Vagina (tissue), 2 donors: ENCODE results near the gene ZNF616.

Experiments used
- POLR2A ChIP-seq, 2 donors: fragments of 450-650 bp; IDR thresholded peaks; one replicate each; pipeline ENCODE4 v1.6.1; 2017; ENCODE audit warnings: antibody characterized with exemption in 2 of 2, mild to moderate bottlenecking in 2 of 2, moderate library complexity in 2 of 2
- POLR2AphosphoS5 ChIP-seq, 2 donors: sonication (generic); formaldehyde crosslinking; IDR thresholded peaks; one replicate each; pipeline ENCODE4 v1.9.0; 2017; ENCODE audit warnings: antibody characterized with exemption in 2 of 2, mild to moderate bottlenecking in 2 of 2, low read depth in 1 of 2; ENCODE audit not compliant: insufficient read depth in 1 of 2
- TF ChIP-seq, protein P1 (sequence below), 3 experiments: fragments of 450-650 bp in 2 of 3; fragments of 200-600 bp in 1 of 3; sonication (generic) in 1 of 3; IDR thresholded peaks; one replicate each; pipeline ENCODE4 v1.5.1; 2017 to 2019; ENCODE audit warnings: antibody characterized with exemption in 3 of 3, mild to moderate bottlenecking in 2 of 3, moderate library complexity in 2 of 3

DNA sequence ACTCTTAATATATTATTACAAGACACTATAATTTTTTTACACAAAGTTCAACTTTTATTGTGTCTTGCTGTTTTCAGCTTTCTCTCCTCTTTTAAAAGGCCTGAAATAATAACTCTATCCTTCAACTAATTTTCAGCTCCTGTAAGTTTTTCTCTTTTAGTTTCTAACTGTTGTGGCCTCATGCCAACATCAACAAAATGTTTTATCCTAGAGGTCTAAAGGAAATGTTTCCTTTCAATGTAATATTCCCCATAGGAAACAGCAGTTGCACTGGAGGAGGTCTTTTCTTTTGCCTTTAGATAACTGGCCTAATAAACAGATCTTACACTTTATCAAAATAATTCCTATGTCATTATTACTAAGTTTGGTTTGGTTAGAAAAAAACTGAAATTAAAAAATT, 8.5 kb upstream of the ZNF616 start:
- TF ChIP-seq, protein P1, sequence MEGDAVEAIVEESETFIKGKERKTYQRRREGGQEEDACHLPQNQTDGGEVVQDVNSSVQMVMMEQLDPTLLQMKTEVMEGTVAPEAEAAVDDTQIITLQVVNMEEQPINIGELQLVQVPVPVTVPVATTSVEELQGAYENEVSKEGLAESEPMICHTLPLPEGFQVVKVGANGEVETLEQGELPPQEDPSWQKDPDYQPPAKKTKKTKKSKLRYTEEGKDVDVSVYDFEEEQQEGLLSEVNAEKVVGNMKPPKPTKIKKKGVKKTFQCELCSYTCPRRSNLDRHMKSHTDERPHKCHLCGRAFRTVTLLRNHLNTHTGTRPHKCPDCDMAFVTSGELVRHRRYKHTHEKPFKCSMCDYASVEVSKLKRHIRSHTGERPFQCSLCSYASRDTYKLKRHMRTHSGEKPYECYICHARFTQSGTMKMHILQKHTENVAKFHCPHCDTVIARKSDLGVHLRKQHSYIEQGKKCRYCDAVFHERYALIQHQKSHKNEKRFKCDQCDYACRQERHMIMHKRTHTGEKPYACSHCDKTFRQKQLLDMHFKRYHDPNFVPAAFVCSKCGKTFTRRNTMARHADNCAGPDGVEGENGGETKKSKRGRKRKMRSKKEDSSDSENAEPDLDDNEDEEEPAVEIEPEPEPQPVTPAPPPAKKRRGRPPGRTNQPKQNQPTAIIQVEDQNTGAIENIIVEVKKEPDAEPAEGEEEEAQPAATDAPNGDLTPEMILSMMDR (IDR thresholded peaks at IDR 0.05): no peak
- TF ChIP-seq POLR2A (IDR thresholded peaks at IDR 0.05) (no peak), POLR2AphosphoS5 (IDR thresholded peaks at IDR 0.05; ENCODE audit: insufficient read depth in 1 of 2, low read depth in 1 of 2) (no peak)
